SKM-1 treated with dmso at 0.1 percent for 144 hours (cell line): ENCODE results near the gene PIH1D1.
"Not testable (repeated sequence)": the region's sequence is repeated elsewhere in the genome, so short reads cannot be mapped to it uniquely, and the experiment has no call there.

Source experiments
- DNase-seq: peaks from one replicate; lab custom pipeline; 2025; ENCODE audit not compliant: unreplicated experiment; lab: John Stamatoyannopoulos, UW

The PIH1D1 gene

DNA sequence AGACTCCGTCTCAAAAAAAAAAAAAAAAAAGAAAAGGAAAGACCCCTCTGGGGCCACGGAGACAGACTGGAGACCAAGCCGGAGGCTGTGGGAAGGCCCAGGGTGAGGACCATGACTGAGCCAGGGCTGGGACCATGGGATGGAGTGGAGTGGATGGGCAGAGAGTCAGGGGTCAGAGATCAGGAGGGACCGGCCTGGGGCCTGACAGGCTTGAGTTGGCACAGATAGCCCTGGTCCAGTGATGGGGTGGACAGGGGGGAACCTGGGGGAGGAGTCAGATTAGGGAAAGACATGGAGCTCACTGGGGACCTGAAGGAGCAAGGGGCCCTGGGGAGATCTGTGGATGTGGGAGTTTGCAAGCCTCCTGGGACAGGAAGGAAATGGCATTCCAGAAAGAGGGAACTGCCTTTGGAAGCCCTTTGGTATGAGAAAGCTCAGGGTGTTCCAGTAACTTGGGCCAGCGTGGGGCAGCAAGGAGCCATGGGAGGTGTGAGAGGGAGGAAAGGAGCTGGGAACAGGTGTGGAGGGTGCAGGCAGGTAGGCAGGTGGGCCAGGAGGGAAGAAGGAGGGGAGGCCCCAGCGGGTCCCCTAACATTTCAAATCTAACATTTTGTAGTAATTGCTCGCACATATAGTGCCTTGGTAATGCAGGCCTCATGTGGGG lies 29.5 kb upstream of the PIH1D1 start:
- no peak for DNase-seq

DNA sequence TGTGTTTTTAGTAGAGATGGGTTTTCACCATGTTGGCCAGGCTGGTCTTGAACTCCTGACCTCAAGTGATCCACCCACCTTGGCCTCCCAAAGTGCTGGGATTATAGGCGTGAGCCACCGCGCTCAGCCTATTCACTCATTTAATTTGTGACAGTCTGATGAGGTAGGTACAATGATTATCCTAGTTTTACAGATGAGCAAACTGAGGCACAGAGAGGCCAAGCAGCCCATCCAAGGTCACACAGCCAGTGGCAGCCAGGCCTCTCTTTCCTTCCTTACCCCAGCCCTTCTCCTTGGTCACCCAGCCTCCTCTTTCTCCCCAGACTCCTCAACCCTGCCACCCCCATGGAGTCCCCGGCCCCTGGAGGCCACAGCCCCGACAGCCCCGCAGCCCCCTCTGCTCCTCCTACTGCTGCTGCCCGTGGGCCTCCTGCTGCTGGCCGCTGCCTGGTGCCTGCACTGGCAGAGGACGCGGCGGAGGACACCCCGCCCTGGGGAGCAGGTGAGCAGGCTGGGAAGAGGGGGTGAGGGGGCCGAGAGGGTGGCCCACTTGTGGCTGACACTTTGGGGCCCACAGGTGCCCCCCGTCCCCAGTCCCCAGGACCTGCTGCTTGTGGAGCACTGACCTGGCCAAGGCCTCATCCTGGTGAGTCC lies 28.5 kb upstream of the PIH1D1 start:
- no peak for DNase-seq

DNA sequence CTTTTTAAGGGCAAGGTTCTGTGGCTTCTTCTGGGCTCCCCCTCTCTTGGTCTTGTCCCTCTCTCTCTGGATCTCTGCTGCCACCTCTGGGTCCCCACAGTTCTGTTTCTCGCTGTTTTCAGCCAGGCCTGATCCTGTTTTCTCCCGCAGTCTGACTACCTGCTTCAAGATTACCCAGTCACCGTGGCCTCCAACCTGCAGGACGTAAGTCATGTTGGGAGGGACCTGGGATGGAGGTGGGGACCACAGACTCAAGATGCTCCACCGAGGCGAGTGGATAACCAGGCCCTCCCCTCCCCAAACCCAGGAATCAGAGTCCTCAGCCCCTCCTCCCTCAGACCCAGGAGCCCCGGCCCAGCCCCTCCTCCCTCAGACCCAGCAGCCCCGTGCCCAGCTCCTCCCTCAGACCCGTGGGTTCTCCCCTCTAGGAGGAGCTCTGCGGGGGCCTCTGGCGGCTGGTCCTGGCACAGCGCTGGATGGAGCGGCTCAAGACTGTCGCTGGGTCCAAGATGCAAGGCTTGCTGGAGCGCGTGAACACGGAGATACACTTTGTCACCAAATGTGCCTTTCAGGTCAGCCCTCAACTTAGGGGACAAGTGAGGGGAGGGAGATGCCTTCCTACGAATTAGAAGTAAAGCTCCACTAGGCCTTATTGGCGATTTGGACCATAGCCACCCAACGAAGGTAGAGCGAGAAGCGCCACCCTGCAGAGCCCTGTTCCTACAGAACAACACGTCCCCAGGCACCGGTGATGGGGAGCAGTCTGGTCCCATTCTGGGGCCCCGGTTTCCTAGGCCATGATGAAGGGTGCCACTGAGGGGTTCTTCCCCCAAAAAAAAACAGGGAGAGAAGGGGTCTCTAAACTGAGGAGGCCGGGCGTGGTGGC lies 24.6 kb upstream of the PIH1D1 start:
- DNase-seq: no peak

DNA sequence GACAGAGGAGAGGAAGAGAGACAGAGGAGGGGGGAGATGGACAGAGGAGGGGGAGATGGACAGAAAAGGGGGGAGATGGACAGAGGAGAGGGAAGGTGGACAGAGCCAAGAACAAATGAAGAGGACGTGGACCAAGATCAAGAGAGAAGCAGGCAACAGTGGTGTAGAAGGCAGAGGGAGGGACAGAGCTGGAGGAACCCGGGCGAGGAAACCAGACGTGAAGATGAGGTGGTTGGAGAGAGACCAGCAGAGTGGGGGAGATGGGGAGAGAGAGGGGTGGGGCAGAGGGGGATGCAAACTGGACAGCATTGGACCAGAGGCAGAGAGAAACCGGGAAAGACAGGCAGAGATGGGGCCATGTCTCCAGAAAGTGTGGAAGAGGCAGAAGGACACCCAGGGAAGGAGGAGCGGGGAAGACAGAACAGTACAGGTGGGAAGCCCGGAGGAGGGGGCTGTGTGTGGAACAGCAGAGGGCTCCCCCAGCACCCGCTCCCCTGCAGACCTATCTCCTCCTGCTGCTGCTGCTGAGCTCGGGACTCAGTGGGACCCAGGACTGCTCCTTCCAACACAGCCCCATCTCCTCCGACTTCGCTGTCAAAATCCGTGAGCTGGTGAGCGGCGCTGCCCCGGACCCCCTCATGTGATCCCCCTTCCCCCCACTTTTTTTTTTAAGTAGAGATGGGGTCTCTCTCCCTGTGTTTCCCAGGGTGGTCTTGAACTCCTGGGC lies 23.7 kb upstream of the PIH1D1 start:
- no peak for DNase-seq

DNA sequence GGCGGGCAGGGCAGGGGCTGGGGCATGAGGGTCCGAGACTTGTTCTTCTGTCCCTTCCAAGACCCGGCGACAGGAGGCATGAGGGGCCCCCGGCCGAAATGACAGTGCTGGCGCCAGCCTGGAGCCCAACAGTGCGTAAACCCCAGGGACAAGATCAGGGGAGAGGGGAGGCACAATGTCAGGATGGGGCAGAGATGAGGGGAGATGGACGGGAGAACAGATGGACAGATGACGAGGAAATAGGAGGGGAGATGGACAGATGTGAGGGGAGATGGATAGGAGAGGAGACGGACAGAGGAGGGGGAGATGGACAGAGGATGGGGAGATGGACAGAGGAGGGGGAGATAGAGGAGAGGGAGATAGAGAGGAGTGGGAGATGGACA lies 22.9 kb upstream of the PIH1D1 start:
- DNase-seq: no peak

DNA sequence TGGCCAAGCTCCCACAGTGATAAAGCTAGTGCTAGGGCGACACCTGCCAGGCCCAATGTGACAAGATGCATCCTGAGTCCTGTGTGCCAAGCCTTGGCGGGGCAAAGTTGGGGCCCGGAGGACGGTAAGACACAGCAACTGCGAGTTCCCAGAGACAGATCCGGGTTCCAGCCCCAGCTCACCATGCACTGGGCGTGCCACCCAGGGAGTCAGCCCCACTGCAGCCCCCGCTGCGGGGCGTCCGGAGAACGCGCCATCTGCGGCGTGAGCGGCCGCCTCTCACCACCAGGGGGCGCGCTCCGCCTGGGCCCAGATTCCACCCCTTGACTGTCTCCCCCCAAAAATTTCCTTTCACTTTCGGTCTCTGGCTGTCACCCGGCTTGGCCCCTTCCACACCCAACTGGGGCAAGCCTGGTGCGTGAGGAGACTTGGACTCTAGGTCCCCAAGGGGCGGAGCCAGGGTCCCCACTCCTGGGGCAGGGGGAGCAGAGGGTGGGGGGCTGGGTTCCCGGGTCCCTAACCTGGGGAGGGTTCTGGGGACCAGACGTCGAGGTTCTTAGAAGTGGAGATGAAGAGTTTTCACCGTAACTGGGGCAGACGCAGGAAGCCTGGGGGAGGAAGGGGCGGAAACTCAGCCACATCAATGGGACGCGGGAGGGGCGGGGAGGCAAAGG lies 22.4 kb upstream of the PIH1D1 start, which contains the start of gene FLT3LG:
Gene FLT3LG, plus strand, starts transcription at position 348 of the 674 bp plus-strand sequence. CDS start 425 bp downstream, outside the sequence.
- DNase-seq: peak; percentile 34

DNA sequence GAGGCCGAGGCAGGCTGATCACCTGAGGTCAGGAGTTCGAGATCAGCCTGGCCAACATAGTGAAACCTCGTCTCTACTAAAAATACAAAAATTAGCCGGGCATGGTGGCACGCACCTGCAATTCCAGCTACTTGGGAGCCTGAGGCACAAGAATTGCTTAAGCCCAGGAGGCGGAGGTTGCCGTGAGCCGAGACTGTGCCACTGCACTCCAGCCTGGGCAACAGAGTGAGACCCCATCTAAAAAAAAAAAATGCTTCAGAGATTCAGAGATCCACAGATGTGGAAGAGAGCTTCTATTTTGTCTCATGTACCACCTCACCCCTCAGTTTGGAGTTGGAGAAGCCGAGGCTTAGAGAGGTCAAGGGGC lies 21.9 kb upstream of the PIH1D1 start:
- not testable (repeated sequence) for DNase-seq

DNA sequence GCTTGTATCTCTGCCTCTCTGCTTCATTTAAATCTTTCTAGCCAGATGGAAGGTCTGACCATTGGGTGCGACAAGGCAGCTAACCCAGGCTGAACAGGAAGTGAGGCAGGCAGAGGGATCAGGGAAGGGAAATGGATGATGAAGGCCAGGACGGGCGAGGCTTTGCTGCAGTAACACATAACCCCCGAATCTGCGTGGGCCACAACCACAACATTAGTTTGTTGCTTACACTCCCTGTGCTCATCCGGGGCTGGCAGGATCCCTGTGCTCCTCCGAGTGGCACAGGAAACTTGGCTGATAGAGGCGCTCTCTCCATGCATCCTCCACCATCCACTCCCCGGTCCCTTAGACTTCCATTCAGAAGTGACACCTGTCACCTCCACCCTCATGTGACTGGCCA lies 21.3 kb upstream of the PIH1D1 start:
- DNase-seq: no peak

DNA sequence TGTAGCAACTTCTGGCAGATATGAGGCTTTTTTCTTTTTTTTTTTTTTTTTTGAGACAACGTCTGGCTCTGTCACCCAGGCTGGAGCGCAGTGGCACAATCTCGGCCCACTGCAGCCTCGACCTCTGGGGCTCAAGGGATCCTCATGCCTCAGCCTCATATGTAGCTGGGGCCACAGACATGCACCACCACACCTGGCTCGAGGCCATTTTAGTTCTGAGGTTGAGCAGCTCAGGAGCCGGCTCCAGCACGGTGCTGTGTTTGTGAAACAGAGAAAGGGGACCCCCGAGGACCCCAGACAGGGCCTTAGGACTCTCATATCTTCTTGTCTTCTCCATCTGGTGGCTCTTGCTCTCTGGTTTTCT lies 19.0 kb upstream of the PIH1D1 start:
- DNase-seq: no peak

DNA sequence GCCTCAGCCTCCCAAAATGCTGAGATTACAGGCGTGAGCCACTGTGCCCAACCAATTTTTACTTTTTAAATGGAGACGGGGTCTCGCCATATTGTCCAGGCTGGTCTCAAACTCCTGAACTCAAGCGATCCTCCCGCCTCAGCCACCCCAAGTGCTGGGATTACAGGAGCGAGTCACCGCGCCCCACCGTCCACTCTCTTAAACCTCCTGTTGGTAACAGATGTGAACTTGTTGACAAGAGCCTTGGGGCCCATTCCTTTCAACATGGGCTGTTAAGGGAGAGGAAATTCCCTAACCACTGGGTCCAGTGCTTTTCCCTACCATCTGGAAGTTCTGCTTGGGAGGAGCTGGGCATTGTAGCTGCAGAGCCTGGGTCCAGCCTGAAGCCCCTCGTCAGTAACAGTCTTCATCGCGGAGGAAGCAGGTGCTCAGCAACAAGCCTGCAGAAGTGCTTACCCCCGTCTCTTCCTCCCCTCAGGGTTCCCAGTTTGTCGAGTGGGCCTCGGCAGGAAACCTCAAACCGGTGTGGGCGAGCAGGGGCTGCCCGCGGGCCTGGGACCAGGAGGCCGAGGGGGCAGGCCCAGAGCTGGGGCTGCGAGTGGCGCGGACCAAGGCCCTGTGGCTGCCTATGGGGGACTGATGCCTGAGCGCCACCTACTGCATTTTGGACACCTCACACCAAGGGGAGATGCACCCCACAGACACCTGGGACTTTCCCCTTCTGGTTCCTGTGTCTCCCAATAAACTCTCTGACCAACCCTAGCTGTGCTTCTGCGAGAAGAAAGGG lies 18.4 kb upstream of the PIH1D1 start:
- DNase-seq: peak; percentile 20

DNA sequence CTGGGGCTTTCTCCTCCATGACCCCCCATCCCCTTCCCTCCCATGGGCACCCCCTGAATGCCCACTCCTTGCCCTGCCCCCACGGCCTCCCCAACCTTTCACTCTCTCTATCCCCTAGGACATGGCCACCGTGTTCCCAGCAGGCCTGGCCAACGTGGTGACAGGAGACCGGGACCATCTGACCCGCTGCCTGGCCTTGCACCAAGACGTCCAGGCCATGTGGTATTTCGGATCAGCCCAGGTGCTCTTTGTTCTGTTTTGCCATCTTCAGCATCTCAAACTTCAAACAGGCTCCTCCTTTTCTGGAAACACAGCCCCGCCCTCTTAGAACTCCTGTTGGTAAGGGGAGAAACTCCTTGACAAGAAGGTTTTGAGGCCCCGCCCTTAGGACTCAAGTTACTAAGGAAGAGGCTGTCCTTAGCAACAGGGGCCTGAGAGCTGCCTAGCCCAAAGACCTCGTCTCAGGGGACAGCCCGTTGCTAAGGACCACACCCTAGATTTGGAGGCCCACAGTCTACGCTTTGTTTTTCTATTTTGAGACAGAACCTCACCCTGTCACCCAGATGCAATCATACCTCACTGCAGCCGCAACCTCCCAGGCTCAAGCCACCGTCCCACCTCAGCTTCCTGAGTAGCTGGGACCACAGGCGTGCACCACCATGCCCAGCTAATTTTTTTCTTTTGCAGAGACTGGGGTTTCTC lies 17.3 kb upstream of the PIH1D1 start:
- peak; percentile 69 for DNase-seq

DNA sequence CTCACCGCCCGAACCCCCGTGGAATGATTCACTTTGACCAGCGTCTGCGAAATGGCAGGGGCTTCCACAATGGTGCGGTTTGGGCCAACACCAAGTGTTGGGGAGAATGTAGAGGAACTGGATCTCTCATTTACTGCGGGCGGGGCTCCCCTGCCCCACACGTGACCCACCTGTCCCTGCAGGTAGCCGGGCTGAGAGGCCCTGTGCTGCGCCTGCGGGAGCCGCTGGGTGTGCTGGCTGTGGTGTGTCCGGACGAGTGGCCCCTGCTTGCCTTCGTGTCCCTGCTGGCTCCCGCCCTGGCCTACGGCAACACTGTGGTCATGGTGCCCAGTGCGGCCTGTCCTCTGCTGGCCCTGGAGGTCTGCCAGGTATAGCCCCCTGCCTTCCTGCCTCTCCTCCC lies 16.6 kb upstream of the PIH1D1 start:
- no peak for DNase-seq

DNA sequence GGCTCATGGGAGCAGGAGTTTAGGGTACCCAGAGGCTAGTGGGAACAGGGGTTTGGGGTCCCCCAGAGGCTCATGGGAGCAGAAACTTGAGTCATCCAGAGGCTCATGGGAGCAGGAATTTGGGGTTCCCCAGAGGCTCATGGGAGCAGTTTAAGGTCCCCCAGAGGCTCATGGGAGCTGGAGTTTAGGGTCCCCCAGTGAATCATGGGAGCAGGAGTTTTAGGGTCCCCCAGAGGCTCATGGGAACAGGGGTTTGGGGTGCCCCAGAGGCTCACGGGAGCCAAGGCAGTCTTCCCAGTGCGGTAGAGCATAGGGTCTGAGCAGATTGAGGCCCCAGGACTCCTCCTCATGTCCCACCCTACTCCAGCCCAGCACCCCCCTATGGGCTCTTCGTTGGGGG lies 13.8 kb upstream of the PIH1D1 start:
- DNase-seq: no peak

DNA sequence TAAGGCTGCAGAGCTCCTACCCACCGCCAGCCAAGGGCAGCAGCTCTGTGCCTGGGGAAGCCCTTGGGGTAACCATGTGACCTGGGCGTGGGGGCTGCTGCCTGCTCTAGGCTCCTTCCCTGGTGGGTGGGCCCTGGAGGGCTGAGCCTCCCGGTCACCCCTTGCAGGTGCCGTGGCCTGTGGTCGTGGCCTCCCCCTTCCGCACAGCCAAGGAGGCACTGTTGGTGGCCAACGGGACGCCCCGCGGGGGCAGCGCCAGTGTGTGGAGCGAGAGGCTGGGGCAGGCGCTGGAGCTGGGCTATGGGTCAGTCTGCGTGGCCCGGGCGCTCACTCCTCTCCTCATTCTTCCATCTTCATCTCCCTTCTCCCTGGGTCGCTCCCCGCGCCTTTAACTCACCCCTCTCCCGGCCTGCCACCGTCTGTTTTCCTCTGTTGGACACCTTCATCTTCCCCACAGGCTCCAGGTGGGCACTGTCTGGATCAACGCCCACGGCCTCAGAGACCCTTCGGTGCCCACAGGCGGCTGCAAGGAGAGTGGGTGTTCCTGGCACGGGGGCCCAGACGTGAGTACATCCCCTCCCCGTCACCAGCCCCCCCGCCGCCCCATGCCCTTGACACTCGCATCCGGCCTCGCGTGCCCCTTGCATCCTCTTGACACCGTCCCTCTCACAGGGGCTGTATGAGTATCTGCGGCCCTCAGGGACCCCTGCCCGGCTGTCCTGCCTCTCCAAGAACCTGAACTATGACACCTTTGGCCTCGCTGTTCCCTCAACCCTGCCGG lies 12.5 kb upstream of the PIH1D1 start:
- no peak for DNase-seq

DNA sequence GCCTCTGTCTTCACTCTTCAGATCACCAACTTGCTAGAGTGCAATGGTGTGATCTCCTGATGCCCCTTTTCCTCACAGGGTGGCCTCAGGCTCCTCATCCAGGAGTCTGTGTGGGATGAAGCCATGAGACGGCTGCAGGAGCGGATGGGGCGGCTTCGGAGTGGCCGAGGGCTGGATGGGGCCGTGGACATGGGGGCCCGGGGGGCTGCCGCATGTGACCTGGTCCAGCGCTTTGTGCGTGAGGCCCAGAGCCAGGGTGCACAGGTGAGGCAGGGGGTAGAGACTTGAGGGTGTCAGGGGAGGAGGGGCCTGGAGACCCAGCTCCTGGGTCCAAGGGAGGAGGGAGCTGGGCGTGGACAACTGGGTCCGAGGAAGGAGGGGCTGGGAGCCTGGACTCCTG lies 10.9 kb upstream of the PIH1D1 start:
- no peak for DNase-seq

DNA sequence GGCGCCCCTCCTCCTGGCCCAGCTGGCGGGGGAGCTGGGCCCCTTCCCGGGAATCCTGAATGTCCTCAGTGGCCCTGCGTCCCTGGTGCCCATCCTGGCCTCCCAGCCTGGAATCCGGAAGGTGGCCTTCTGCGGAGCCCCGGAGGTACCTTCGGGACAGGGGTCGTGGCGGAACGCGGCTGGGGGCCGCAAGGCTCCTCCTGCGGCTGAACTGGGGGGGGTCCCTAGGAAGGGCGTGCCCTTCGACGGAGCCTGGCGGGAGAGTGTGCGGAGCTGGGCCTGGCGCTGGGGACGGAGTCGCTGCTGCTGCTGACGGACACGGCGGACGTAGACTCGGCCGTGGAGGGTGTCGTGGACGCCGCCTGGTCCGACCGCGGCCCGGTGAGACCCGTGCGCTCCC lies 10.0 kb upstream of the PIH1D1 start:
- no peak for DNase-seq

DNA sequence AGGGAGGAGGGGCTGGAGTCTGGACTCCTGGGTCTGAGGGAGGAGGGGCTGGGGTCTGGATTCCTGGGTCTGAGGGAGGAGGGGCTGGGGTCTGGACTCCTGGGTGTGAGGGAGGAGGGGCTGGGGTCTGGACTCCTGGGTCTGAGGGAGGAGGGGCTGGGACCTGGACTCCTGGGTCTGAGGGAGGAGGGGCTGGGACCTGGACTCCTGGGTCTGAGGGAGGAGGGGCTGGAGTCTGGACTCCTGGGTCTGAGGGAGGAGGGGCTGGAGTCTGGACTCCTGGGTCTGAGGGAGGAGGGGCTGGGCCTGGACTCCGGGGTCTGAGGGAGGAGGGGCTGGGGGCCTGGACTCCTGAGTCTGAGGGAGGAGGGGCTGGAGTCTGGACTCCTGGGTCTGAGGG lies 9.5 kb upstream of the PIH1D1 start:
- not testable (repeated sequence) for DNase-seq

DNA sequence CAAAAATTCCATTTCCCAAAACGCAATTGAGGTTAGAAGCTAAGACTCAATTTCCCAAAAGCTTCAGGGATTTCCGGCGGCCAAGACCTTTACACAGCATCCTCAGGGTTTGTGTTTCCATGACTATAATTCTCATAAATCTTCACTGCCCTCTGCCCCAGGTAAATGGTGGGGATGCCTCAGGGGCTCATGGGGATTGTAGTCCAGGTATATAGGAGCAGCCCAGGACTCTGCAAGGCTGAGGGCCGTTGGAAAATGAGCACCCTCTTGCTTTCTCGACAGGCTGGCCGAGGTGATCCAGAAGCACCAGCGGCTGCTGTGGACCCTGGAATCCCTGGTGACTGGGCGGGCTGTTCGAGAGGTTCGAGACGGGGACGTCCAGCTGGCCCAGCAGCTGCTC lies 7.8 kb upstream of the PIH1D1 start:
- no peak for DNase-seq

DNA sequence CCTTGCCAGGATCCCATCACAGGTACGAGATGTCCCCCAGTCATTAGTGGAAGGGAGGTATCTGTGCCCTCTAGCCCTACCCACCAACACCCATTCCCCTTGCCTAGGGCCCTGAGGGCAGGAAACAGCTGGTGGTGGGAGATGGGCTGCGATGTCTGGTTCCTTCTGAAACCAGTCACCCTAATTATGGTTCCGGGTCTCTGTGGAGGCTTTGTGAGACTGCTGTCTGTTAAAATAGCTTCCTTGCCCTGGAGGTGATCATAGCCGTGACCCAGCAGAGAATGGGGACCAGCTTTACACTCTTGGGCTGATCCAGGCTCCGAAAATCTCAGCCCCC lies 6.9 kb upstream of the PIH1D1 start:
- no peak for DNase-seq
